SU-DHL-6 (cell line): ENCODE results near the gene ZDHHC3.

Source experiments
- EZH2phosphoT487 ChIP-seq: fragments of 200-600 bp; sonication (generic), shearing (Covaris generic); conservative IDR thresholded peaks from 2 replicates; pipeline ENCODE4 v1.6.1; 2018; ENCODE audit warnings: mild to moderate bottlenecking, antibody characterized with exemption, low read length, moderate library complexity, mixed read lengths
- TF ChIP-seq, protein P1 (sequence below): fragments of 200-600 bp; sonication (generic); IDR thresholded peaks from one replicate; pipeline ENCODE4 v1.5.1; 2017; ENCODE audit warnings: antibody characterized with exemption, mild to moderate bottlenecking, low read length, moderate library complexity; ENCODE audit not compliant: insufficient read depth, poor library complexity, severe bottlenecking

DNA sequence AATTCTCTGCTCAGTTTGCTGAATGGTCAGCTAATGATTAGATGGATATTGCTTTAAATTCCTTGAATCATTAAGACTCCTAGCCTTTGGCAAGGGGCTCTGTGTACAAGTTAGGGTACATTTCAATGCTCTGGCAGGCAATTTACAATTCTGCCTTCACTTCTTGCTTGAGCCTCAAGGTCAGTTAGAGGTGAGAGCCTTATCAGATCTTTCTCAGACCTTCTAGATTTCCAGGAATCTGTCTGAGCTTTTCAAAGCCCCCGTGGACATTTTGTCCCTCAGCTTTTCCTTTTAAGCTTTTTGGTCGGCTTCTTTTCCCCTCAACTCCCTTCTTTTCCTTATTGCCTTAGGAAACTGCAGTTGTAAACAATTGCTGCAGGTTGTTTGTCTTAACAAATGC lies 66.9 kb downstream of the ZDHHC3 start:
- TF ChIP-seq, protein P1, sequence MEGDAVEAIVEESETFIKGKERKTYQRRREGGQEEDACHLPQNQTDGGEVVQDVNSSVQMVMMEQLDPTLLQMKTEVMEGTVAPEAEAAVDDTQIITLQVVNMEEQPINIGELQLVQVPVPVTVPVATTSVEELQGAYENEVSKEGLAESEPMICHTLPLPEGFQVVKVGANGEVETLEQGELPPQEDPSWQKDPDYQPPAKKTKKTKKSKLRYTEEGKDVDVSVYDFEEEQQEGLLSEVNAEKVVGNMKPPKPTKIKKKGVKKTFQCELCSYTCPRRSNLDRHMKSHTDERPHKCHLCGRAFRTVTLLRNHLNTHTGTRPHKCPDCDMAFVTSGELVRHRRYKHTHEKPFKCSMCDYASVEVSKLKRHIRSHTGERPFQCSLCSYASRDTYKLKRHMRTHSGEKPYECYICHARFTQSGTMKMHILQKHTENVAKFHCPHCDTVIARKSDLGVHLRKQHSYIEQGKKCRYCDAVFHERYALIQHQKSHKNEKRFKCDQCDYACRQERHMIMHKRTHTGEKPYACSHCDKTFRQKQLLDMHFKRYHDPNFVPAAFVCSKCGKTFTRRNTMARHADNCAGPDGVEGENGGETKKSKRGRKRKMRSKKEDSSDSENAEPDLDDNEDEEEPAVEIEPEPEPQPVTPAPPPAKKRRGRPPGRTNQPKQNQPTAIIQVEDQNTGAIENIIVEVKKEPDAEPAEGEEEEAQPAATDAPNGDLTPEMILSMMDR = no peak
- TF ChIP-seq EZH2phosphoT487 = no peak
